ENCODE results near the gene GNAQ. TPM values are rescaled to one million over a fixed set of nuclear protein-coding genes. Genes with fewer than 3 reads are reported as not detected.

Gene GNAQ
- total RNA-seq, 1 experiment from 2014 or later: 28.7 TPM

DNA sequence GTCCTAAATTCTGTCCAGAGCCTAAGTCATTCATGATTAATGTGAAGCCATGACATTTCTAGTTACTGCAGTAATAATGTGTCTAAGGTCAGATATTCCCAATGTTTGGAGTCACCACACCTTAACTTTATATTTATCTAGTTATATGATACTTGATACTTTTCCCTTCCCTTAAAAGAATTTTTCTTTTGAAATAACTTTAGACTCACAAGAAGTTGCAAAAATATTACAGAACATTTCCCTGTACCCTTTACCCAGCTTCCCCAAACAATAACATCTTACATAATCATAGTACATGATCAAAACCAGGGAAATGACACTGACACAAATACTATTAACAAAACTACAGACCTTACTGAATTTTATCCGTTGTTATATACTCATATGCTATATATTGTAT, 233.5 kb downstream of the GNAQ start:
- intact Hi-C loops (cut with micrococcal nuclease): no loop called here
- Histone ChIP-seq H3K36me3 (ENCODE audit: control insufficient read depth in 1 of 2, insufficient read depth in 2 of 2, low read length in 2 of 2) (no peaks in the 10 kb centered on the region), H3K27ac (ENCODE audit: low read depth, low read length) (no peak overlapping the region), H3K9me2 (ENCODE audit: insufficient read depth) (no peaks in the 10 kb centered on the region), H3K4me2 (ENCODE audit: low read length) (no peak overlapping the region), H3K79me2 (ENCODE audit: insufficient read depth, low read length) (no peaks in the 10 kb centered on the region), H3K4me1 (ENCODE audit: control insufficient read depth in 1 of 2, insufficient read depth in 2 of 2, low read length in 2 of 2) (peaks cover 9 to 10% of the 10 kb centered on the region in 2 experiments), H4K20me1 (ENCODE audit: insufficient read depth) (no peaks in the 10 kb centered on the region), H3K9ac (ENCODE audit: low read length) (no peak overlapping the region), H3K4me3 (replicated peaks in 1 of 2; ENCODE audit: low read depth in 1 of 2, low read length in 2 of 2) (no peak overlapping the region), H3K9me3 (ENCODE audit: control insufficient read depth in 1 of 2, insufficient read depth in 1 of 2, low read depth in 1 of 2, low read length in 2 of 2) (no peaks in the 10 kb centered on the region), H3K27me3 (ENCODE audit: insufficient read depth, low read length) (no peaks in the 10 kb centered on the region), H2AFZ (ENCODE audit: low read depth, low read length, poor library complexity, severe bottlenecking) (no peak overlapping the region)
- DNase-seq (ENCODE audit: low read depth, low spot score) (no peak), ATAC-seq (no peak)
- ChIA-PET POLR2A (no interaction called here), CTCF (no interaction called here), RAD21 (ENCODE audit: low non-redundant PET in 1 of 2, low total read pairs in 2 of 2, uncharacterized antibody in 2 of 2, unreplicated experiment in 2 of 2) (no interaction called here)
- BruUV-seq (replicated peaks): no TSS peak
- TF ChIP-seq, protein P1, sequence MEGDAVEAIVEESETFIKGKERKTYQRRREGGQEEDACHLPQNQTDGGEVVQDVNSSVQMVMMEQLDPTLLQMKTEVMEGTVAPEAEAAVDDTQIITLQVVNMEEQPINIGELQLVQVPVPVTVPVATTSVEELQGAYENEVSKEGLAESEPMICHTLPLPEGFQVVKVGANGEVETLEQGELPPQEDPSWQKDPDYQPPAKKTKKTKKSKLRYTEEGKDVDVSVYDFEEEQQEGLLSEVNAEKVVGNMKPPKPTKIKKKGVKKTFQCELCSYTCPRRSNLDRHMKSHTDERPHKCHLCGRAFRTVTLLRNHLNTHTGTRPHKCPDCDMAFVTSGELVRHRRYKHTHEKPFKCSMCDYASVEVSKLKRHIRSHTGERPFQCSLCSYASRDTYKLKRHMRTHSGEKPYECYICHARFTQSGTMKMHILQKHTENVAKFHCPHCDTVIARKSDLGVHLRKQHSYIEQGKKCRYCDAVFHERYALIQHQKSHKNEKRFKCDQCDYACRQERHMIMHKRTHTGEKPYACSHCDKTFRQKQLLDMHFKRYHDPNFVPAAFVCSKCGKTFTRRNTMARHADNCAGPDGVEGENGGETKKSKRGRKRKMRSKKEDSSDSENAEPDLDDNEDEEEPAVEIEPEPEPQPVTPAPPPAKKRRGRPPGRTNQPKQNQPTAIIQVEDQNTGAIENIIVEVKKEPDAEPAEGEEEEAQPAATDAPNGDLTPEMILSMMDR (IDR thresholded peaks at IDR 0.05 in 2 of 3, conservative IDR thresholded peaks at IDR 0.05 in 1 of 3; ENCODE audit: borderline replicate concordance in 1 of 3, insufficient read depth in 1 of 3, low read depth in 2 of 3, low read length in 2 of 3): no peak

DNA sequence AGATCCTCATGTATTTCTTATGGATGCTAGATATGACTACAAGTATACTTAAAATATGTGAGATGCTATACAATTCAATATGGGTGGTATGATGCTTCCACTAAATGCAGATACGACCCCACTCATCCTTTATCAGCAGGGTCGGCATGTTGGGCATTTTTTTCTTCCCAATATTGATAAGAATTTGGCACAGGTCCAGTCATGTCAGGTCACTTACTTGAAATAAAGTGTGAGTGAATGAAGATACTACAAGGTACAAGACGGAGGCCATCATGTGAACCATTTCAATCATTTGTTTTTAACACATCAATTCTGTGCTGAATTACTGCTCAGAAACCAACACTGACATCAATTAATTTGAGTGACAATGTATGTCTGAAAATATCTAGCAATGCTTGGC, 236.6 kb downstream of the GNAQ start:
- ChIA-PET POLR2A (no interaction called here), RAD21 (ENCODE audit: low non-redundant PET in 1 of 2, low total read pairs in 2 of 2, uncharacterized antibody in 2 of 2, unreplicated experiment in 2 of 2) (no interaction called here), CTCF (no interaction called here)
- H2AFZ ChIP-seq (ENCODE audit: low read depth, low read length, poor library complexity, severe bottlenecking): no peak overlapping the region
- no peaks in the 10 kb centered on the region for H3K9me2 ChIP-seq (ENCODE audit: insufficient read depth)
- H3K4me2 ChIP-seq (ENCODE audit: low read length): no peak overlapping the region
- H4K20me1 ChIP-seq (ENCODE audit: insufficient read depth): no peaks in the 10 kb centered on the region
- H3K4me3 ChIP-seq (replicated peaks in 1 of 2; ENCODE audit: low read depth in 1 of 2, low read length in 2 of 2): no peak overlapping the region
- no peaks in the 10 kb centered on the region for H3K79me2 ChIP-seq (ENCODE audit: insufficient read depth, low read length)
- H3K27me3 ChIP-seq (ENCODE audit: insufficient read depth, low read length): no peaks in the 10 kb centered on the region
- H3K27ac ChIP-seq (ENCODE audit: low read depth, low read length): no peak overlapping the region
- DNase-seq (ENCODE audit: low read depth, low spot score): no peak
- no peaks in the 10 kb centered on the region for H3K36me3 ChIP-seq (ENCODE audit: control insufficient read depth in 1 of 2, insufficient read depth in 2 of 2, low read length in 2 of 2)
- H3K4me1 ChIP-seq (ENCODE audit: control insufficient read depth in 1 of 2, insufficient read depth in 2 of 2, low read length in 2 of 2): peaks cover 9 to 10% of the 10 kb centered on the region in 2 experiments
- BruUV-seq (replicated peaks): no TSS peak
- ATAC-seq: no peak
- intact Hi-C loops (cut with micrococcal nuclease): no loop called here
- H3K9me3 ChIP-seq (ENCODE audit: control insufficient read depth in 1 of 2, insufficient read depth in 1 of 2, low read depth in 1 of 2, low read length in 2 of 2): no peaks in the 10 kb centered on the region
- H3K9ac ChIP-seq (ENCODE audit: low read length): no peak overlapping the region
- no peak for TF ChIP-seq CEBPB (IDR thresholded peaks at IDR 0.05; ENCODE audit: low read depth)
- TF ChIP-seq TCF7L2 (IDR thresholded peaks at IDR 0.05; ENCODE audit: borderline replicate concordance, extremely low read depth, insufficient read depth, insufficient read length): no peak
- no peak for TF ChIP-seq EGR1 (IDR thresholded peaks at IDR 0.05; ENCODE audit: low read depth)
- TF ChIP-seq CBX3 (IDR thresholded peaks at IDR 0.05; ENCODE audit: low read depth): no peak
- TF ChIP-seq, protein P2, sequence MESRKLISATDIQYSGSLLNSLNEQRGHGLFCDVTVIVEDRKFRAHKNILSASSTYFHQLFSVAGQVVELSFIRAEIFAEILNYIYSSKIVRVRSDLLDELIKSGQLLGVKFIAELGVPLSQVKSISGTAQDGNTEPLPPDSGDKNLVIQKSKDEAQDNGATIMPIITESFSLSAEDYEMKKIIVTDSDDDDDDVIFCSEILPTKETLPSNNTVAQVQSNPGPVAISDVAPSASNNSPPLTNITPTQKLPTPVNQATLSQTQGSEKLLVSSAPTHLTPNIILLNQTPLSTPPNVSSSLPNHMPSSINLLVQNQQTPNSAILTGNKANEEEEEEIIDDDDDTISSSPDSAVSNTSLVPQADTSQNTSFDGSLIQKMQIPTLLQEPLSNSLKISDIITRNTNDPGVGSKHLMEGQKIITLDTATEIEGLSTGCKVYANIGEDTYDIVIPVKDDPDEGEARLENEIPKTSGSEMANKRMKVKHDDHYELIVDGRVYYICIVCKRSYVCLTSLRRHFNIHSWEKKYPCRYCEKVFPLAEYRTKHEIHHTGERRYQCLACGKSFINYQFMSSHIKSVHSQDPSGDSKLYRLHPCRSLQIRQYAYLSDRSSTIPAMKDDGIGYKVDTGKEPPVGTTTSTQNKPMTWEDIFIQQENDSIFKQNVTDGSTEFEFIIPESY (IDR thresholded peaks at IDR 0.05; ENCODE audit: extremely low read depth, insufficient replicate concordance, low read length): no peak
- TF ChIP-seq ELF1 (IDR thresholded peaks at IDR 0.05; ENCODE audit: borderline replicate concordance, low read depth): no peak
- no peak for TF ChIP-seq ATF3 (IDR thresholded peaks at IDR 0.05)
- no peak for TF ChIP-seq SRF (IDR thresholded peaks at IDR 0.05; ENCODE audit: low read depth)
- TF ChIP-seq, protein P3, sequence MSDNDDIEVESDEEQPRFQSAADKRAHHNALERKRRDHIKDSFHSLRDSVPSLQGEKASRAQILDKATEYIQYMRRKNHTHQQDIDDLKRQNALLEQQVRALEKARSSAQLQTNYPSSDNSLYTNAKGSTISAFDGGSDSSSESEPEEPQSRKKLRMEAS (IDR thresholded peaks at IDR 0.05): no peak
- TF ChIP-seq FOSL1 (IDR thresholded peaks at IDR 0.05; ENCODE audit: low read depth): no peak
- no peak for TF ChIP-seq ZFX (IDR thresholded peaks at IDR 0.05)
- no peak for TF ChIP-seq POLR2AphosphoS5 (IDR thresholded peaks at IDR 0.05; ENCODE audit: low read depth, low read length)
- TF ChIP-seq POLR2A (IDR thresholded peaks at IDR 0.05; ENCODE audit: borderline replicate concordance, extremely low read depth, insufficient read depth, insufficient read length): no peak
- TF ChIP-seq RAD21 (IDR thresholded peaks at IDR 0.05; ENCODE audit: low read depth): no peak
- TF ChIP-seq EZH2phosphoT487 (IDR thresholded peaks at IDR 0.05; ENCODE audit: borderline replicate concordance): no peak
- TF ChIP-seq EZH2 (IDR thresholded peaks at IDR 0.05): no peak
- TF ChIP-seq YY1 (IDR thresholded peaks at IDR 0.05; ENCODE audit: extremely low read depth, insufficient replicate concordance, low read depth, low read length): no peak
